ENCODE results near the gene BOC.

The BOC gene

GRCh38 chr3:113268942-113269341 lies 57.6 kb downstream of the BOC start:
- ChIA-PET POLR2A (no interaction called here), CTCF (interaction anchor here (0.6 to 2.3 kb wide), 7 partner anchors 8 to 632 kb away, joined by 3 to 5 read pairs (median 3); no protein-coding TSS in a partner anchor)
- TF ChIP-seq CTCF (IDR thresholded peaks at IDR 0.05; ENCODE audit: control extremely low read depth, extremely low read depth, low read depth, missing control alignments): no peak

GRCh38 chr3:113269661-113270060 lies 58.3 kb downstream of the BOC start:
- ChIA-PET POLR2A (no interaction called here), CTCF (interaction anchor here (1.0 to 6.0 kb wide), 6 partner anchors 14 to 235 kb away, joined by 3 to 44 read pairs (median 4); no protein-coding TSS in a partner anchor)
- TF ChIP-seq CTCF (IDR thresholded peaks at IDR 0.05; ENCODE audit: control extremely low read depth, extremely low read depth, low read depth, missing control alignments): no peak
- no peak for DNase-seq (ENCODE audit: extremely low spot score)

More at GRCh38 chr3:113268942-113269341, 57.6 kb downstream of the BOC start:
- DNase-seq (ENCODE audit: extremely low spot score): no peak

- POLR2A ChIA-PET: no interaction called here
- DNase-seq (ENCODE audit: extremely low spot score): no peak
- CTCF ChIA-PET: interaction anchor here (1.0 to 6.0 kb wide), 6 partner anchors 15 to 235 kb away, joined by 3 to 44 read pairs (median 4); no protein-coding TSS in a partner anchor
- no peak for TF ChIP-seq CTCF (IDR thresholded peaks at IDR 0.05; ENCODE audit: control extremely low read depth, extremely low read depth, low read depth, missing control alignments)
Observed at GRCh38 chr3:113270068-113270467, 58.7 kb downstream of the BOC start.

- TF ChIP-seq CTCF (IDR thresholded peaks at IDR 0.05; ENCODE audit: control extremely low read depth, extremely low read depth, low read depth, missing control alignments): no peak
- POLR2A ChIA-PET: no interaction called here
- DNase-seq (ENCODE audit: extremely low spot score): no peak
- CTCF ChIA-PET: interaction anchor here (1.0 to 6.0 kb wide), 4 partner anchors 15 to 236 kb away, joined by 3 to 44 read pairs (median 4); no protein-coding TSS in a partner anchor
Observed at GRCh38 chr3:113270786-113271185, 59.4 kb downstream of the BOC start.

- no peak for DNase-seq (ENCODE audit: extremely low spot score)
- ChIA-PET CTCF (interaction anchor here (1.0 to 6.0 kb wide), 5 partner anchors 11 to 236 kb away, joined by 3 to 44 read pairs (median 5); no protein-coding TSS in a partner anchor), POLR2A (no interaction called here)
- TF ChIP-seq CTCF (IDR thresholded peaks at IDR 0.05; ENCODE audit: control extremely low read depth, extremely low read depth, low read depth, missing control alignments): no peak
Observed at GRCh38 chr3:113271189-113271588, 59.8 kb downstream of the BOC start.

GRCh38 chr3:113271594-113272384 lies 60.4 kb downstream of the BOC start:
- DNase-seq (ENCODE audit: extremely low spot score): no peak
- no peak for TF ChIP-seq CTCF (IDR thresholded peaks at IDR 0.05; ENCODE audit: control extremely low read depth, extremely low read depth, low read depth, missing control alignments)
- ChIA-PET CTCF (interaction anchor here (1.0 to 6.0 kb wide), 4 partner anchors 11 to 38 kb away, joined by 3 to 44 read pairs (median 5); no protein-coding TSS in a partner anchor), POLR2A (no interaction called here)

Data from GM10248 (cell line).